HEK293 (cell line): Measurements from ENCODE around the gene NTN3.

Experiments
- CTCF ChIA-PET: fragments of 350-600 bp; formaldehyde crosslinking; extraction: SDS; loops from one replicate; lab custom pipeline; 2021; ENCODE audit warnings: antibody characterized with exemption; lab: Yijun Ruan, JAX
- POLR2A ChIA-PET: fragments of 300-600 bp; formaldehyde crosslinking; extraction: SDS; loops from one replicate; lab custom pipeline; 2020; ENCODE audit warnings: antibody characterized with exemption, inconsistent platforms; lab: Yijun Ruan, JAX
- H3K27ac ChIP-seq: fragments of 200-500 bp; sonication (Bioruptor generic); 2 replicates; pipeline ENCODE4 v1.5.1; 2014; ENCODE audit warnings: low read depth, low read length, control low read depth, inconsistent platforms; ENCODE audit errors: extremely low read depth
- H3K36me3 ChIP-seq, 2 experiments: fragments of 200-500 bp in 1 of 2; sonication (Bioruptor generic) in 1 of 2; 1 replicate in 1 of 2; 2 replicates in 1 of 2; pipeline ENCODE4 v1.5.1; 2014 to 2017; ENCODE audit warnings: inconsistent platforms in 2 of 2, low read length in 2 of 2; ENCODE audit not compliant: control insufficient read depth in 2 of 2, insufficient read depth in 1 of 2
- H3K4me1 ChIP-seq: fragments of 200-500 bp; sonication (Bioruptor generic); 2 replicates; pipeline ENCODE4 v1.5.1; 2014; ENCODE audit warnings: mild to moderate bottlenecking, low read length, inconsistent platforms; ENCODE audit not compliant: control insufficient read depth, insufficient read depth
- H3K4me3 ChIP-seq: 2 replicates; pipeline ENCODE4 v1.5.1; 2011; ENCODE audit warnings: low read depth, mild to moderate bottlenecking, control low read depth, low read length, moderate library complexity
- H3K9me3 ChIP-seq: fragments of 200-500 bp; sonication (Bioruptor generic); 2 replicates; pipeline ENCODE4 v1.5.1; 2014; ENCODE audit warnings: low read depth, low read length, inconsistent platforms; ENCODE audit not compliant: control insufficient read depth, insufficient read depth
- BCL6B ChIP-seq: fragments of 450-650 bp; formaldehyde crosslinking; IDR thresholded peaks from 2 replicates; pipeline ENCODE4 v1.5.1; 2017; ENCODE audit warnings: missing biosample characterization, missing genetic modification characterization
- GLIS1 ChIP-seq: fragments of 450-650 bp; formaldehyde crosslinking; IDR thresholded peaks from 2 replicates; pipeline ENCODE4 v1.5.1; 2016; ENCODE audit warnings: missing biosample characterization, missing genetic modification characterization
- KLF1 ChIP-seq: fragments of 450-650 bp; formaldehyde crosslinking; IDR thresholded peaks from 2 replicates; pipeline ENCODE4 v1.5.1; 2016; ENCODE audit warnings: missing biosample characterization, missing genetic modification characterization
- PBX3 ChIP-seq: sonication (generic); formaldehyde crosslinking; IDR thresholded peaks from 2 replicates; pipeline ENCODE4 v1.8.1; 2022; ENCODE audit warnings: mild to moderate bottlenecking, moderate library complexity, missing genetic modification reagents
- REST ChIP-seq: fragments of 450-650 bp; formaldehyde crosslinking; IDR thresholded peaks from 2 replicates; pipeline ENCODE4 v1.5.1; 2016; ENCODE audit warnings: missing biosample characterization, missing genetic modification characterization
- SCRT1 ChIP-seq: fragments of 450-650 bp; formaldehyde crosslinking; IDR thresholded peaks from 2 replicates; pipeline ENCODE4 v1.5.1; 2016; ENCODE audit warnings: missing biosample characterization, missing genetic modification characterization, borderline replicate concordance
- SP2 ChIP-seq: fragments of 450-650 bp; formaldehyde crosslinking; IDR thresholded peaks from 2 replicates; pipeline ENCODE4 v1.5.1; 2016; ENCODE audit warnings: missing biosample characterization, missing genetic modification characterization
- ZNF133 ChIP-seq: fragments of 450-650 bp; formaldehyde crosslinking; IDR thresholded peaks from 2 replicates; pipeline ENCODE4 v1.5.1; 2016; ENCODE audit warnings: missing biosample characterization, missing genetic modification characterization
- ZNF202 ChIP-seq: fragments of 450-650 bp; formaldehyde crosslinking; IDR thresholded peaks from 2 replicates; pipeline ENCODE4 v1.5.1; 2016; ENCODE audit warnings: missing biosample characterization, missing genetic modification characterization, borderline replicate concordance
- ZNF302 ChIP-seq: fragments of 450-650 bp; formaldehyde crosslinking; IDR thresholded peaks from 2 replicates; pipeline ENCODE4 v1.5.1; 2016; ENCODE audit warnings: missing biosample characterization, missing genetic modification characterization, low read depth
- ZNF354C ChIP-seq: fragments of 450-650 bp; formaldehyde crosslinking; IDR thresholded peaks from 2 replicates; pipeline ENCODE4 v1.5.1; 2016; ENCODE audit warnings: missing biosample characterization, missing genetic modification characterization, low read depth, borderline replicate concordance
- ZNF404 ChIP-seq: fragments of 450-650 bp; formaldehyde crosslinking; IDR thresholded peaks from 2 replicates; pipeline ENCODE4 v1.5.1; 2017; ENCODE audit warnings: missing biosample characterization, missing genetic modification characterization
- ZNF423 ChIP-seq: fragments of 450-650 bp; formaldehyde crosslinking; IDR thresholded peaks from 2 replicates; pipeline ENCODE4 v1.5.1; 2016; ENCODE audit warnings: missing biosample characterization, missing genetic modification characterization
- ZNF549 ChIP-seq: fragments of 450-650 bp; IDR thresholded peaks from 2 replicates; pipeline ENCODE4 v1.5.1; 2018; ENCODE audit warnings: missing biosample characterization, missing genetic modification characterization, mild to moderate bottlenecking, inconsistent platforms, moderate library complexity
- ZSCAN4 ChIP-seq: fragments of 450-650 bp; formaldehyde crosslinking; IDR thresholded peaks from 2 replicates; pipeline ENCODE4 v1.5.1; 2017; ENCODE audit warnings: missing biosample characterization, missing genetic modification characterization

The NTN3 gene

GRCh38 chr16:2447920-2448583 is 23.0 kb upstream of the NTN3 start:
- Histone ChIP-seq H3K9me3 (no peaks in the 10 kb centered on the region), H3K27ac (no peak overlapping the region), H3K4me1 (no peaks in the 10 kb centered on the region), H3K36me3 (peaks cover 18 to 88% of the 10 kb centered on the region in 2 experiments), H3K4me3 (no peak overlapping the region)
- ChIA-PET CTCF (interaction anchor here (0.6 kb wide), 1 partner anchor 108 kb away, joined by 3 read pairs; the partner anchor contains the start of gene ABCA3), POLR2A (no interaction called here)
- TF ChIP-seq ZSCAN4 (tag by site-specific recombination) (no peak), GLIS1 (0 out of 2 replicates have a peak, but pooled peaks have one; percentile 6), REST (peak; percentile 85)

- H3K36me3 ChIP-seq, result peaks cover 17 to 90% of the 10 kb centered on the region in 2 experiments; a peak in 2 of 3 replicates
- POLR2A ChIA-PET, result interaction anchor here (2.9 kb wide), 1 partner anchor 10 kb away, joined by 16 read pairs; the partner anchor contains the start of gene TEDC2
- H3K27ac ChIP-seq, result no peak overlapping the region
- TF ChIP-seq KLF1 (tag by site-specific recombination), result no peak
- no peak for TF ChIP-seq ZNF549 (tag by site-specific recombination)
- no peak for TF ChIP-seq ZNF404 (tag by site-specific recombination)
- TF ChIP-seq SP2 (tag by site-specific recombination), result no peak
- TF ChIP-seq BCL6B (tag by site-specific recombination), result no peak
- TF ChIP-seq ZNF423 (tag by site-specific recombination), result no peak
- TF ChIP-seq SCRT1 (tag by site-specific recombination), result no peak
- TF ChIP-seq ZNF302 (tag by site-specific recombination), result no peak
- TF ChIP-seq ZNF133 (tag by site-specific recombination), result no peak
- TF ChIP-seq ZNF354C, result no peak
- TF ChIP-seq ZNF202 (tag by site-specific recombination), result no peak
- no peak for TF ChIP-seq PBX3
- TF ChIP-seq, all 188 proteins: peak for 0
- Histone ChIP-seq H3K9me3 (no peaks in the 10 kb centered on the region), H3K4me3 (no peak overlapping the region), H3K4me1 (no peaks in the 10 kb centered on the region)
- CTCF ChIA-PET, result no interaction called here
Measured at GRCh38 chr16:2449118-2449517, 22.0 kb upstream of the NTN3 start.
